NCI-H2227 treated with DMSO at 0.1 percent for 48 hours (cell line): ENCODE measurements around the gene CDK13.
A peak's percentile ranks its signal among the peaks of the same experiment; 100 is the strongest.
"Not testable (repeated sequence)": the region's sequence is repeated elsewhere in the genome, so short reads cannot be mapped to it uniquely, and the experiment has no call there.

Experiments used
- DNase-seq: peaks from one replicate; lab custom pipeline; 2025; lab: John Stamatoyannopoulos, UW

CDK13 gene

GRCh38 chr7:39949971-39950472 lies at the start of gene CDK13:
TSS of gene CDK13 (plus strand) at chr7:39950256. CDS start at chr7:39950642, 386 bp downstream.
- peak; percentile 52 for DNase-seq

GRCh38 chr7:39904077-39904486 lies 46.0 kb upstream of the CDK13 start:
- DNase-seq: no peak

- DNase-seq: no peak
Measured at GRCh38 chr7:39908141-39908540, 41.9 kb upstream of the CDK13 start.

GRCh38 chr7:39908973-39909372 lies 41.1 kb upstream of the CDK13 start:
- DNase-seq: no peak

- no peak for DNase-seq
Measured at GRCh38 chr7:39909526-39909925, 40.5 kb upstream of the CDK13 start.

GRCh38 chr7:39910108-39910869 lies 39.8 kb upstream of the CDK13 start:
- DNase-seq: no peak

- DNase-seq: no peak
Measured at GRCh38 chr7:39911167-39911566, 38.9 kb upstream of the CDK13 start.

GRCh38 chr7:39915847-39916246 lies 34.2 kb upstream of the CDK13 start:
- DNase-seq: not testable (repeated sequence)

GRCh38 chr7:39919646-39920045 lies 30.4 kb upstream of the CDK13 start:
- DNase-seq: no peak

GRCh38 chr7:39921506-39922175 lies 28.4 kb upstream of the CDK13 start:
- no peak for DNase-seq

GRCh38 chr7:39922580-39922979 lies 27.5 kb upstream of the CDK13 start:
- DNase-seq: no peak

GRCh38 chr7:39923091-39923490 lies 27.0 kb upstream of the CDK13 start:
- no peak for DNase-seq

- DNase-seq: no peak
Measured at GRCh38 chr7:39924122-39924521, 25.9 kb upstream of the CDK13 start.

- DNase-seq: no peak
Measured at GRCh38 chr7:39926111-39926510, 23.9 kb upstream of the CDK13 start.

- no peak for DNase-seq
Measured at GRCh38 chr7:39927018-39927417, 23.0 kb upstream of the CDK13 start.

- no peak for DNase-seq
Measured at GRCh38 chr7:39934132-39934531, 15.9 kb upstream of the CDK13 start.

GRCh38 chr7:39936761-39937160 lies 13.3 kb upstream of the CDK13 start:
- no peak for DNase-seq

GRCh38 chr7:39937366-39938153 lies 12.5 kb upstream of the CDK13 start:
- DNase-seq: no peak

GRCh38 chr7:39942883-39943282 lies 7.2 kb upstream of the CDK13 start:
- no peak for DNase-seq

GRCh38 chr7:39946693-39947092 lies 3.4 kb upstream of the CDK13 start:
- DNase-seq: no peak

- no peak for DNase-seq
Measured at GRCh38 chr7:39948375-39948955, 1.6 kb upstream of the CDK13 start.
